Lung (tissue), 12 donors: ENCODE measurements around the gene ANO2. TPM values are rescaled to one million over a fixed set of nuclear protein-coding genes. Genes with fewer than 3 reads are reported as not detected.

Experiments used
- ATAC-seq: fragments of 200-7000 bp; cut with Tn5 transposase; one replicate; pipeline ENCODE4 v1.9.1; 2020; ENCODE audit warnings: moderate number of reproducible peaks; ENCODE audit not compliant: insufficient read depth, low FRiP score
- DNase-seq, 3 donors: peaks; one replicate each; pipeline ENCODE4 v3.0.0-alpha.2; 2013 to 2017
- H3K27ac ChIP-seq, 2 donors: one replicate each; pipeline ENCODE4 v1.5.1; 2013; ENCODE audit warnings: mild to moderate bottlenecking in 2 of 2, moderate library complexity in 2 of 2, control low read depth in 1 of 2, inconsistent platforms in 1 of 2, low read depth in 1 of 2, low read length in 1 of 2
- H3K27me3 ChIP-seq, 3 donors: one replicate each; pipeline ENCODE4 v1.5.1; 2013; ENCODE audit warnings: low read length in 2 of 3; ENCODE audit not compliant: control insufficient read depth in 3 of 3, insufficient read depth in 3 of 3
- H3K36me3 ChIP-seq, 4 donors: one replicate each; pipeline ENCODE4 v1.5.1; 2013; ENCODE audit warnings: low read length in 4 of 4, mild to moderate bottlenecking in 1 of 4, moderate library complexity in 1 of 4; ENCODE audit not compliant: control insufficient read depth in 4 of 4, insufficient read depth in 4 of 4
- H3K4me1 ChIP-seq, 5 donors: one replicate each; pipeline ENCODE4 v1.5.1; 2013; ENCODE audit warnings: low read length in 5 of 5, mild to moderate bottlenecking in 2 of 5, moderate library complexity in 1 of 5; ENCODE audit not compliant: control insufficient read depth in 5 of 5, insufficient read depth in 5 of 5
- H3K4me3 ChIP-seq: one replicate; pipeline ENCODE4 v1.5.1; 2013; ENCODE audit warnings: mild to moderate bottlenecking, control low read depth, moderate library complexity
- H3K9ac ChIP-seq, 2 donors: one replicate each; pipeline ENCODE4 v1.5.1; 2013; ENCODE audit warnings: low read length in 2 of 2, control low read depth in 1 of 2; ENCODE audit not compliant: insufficient read depth in 1 of 2
- H3K9me3 ChIP-seq, 4 donors: one replicate each; pipeline ENCODE4 v1.5.1; 2013; ENCODE audit warnings: low read length in 3 of 4, mild to moderate bottlenecking in 1 of 4, moderate library complexity in 1 of 4; ENCODE audit not compliant: control insufficient read depth in 4 of 4, insufficient read depth in 3 of 4
- WGBS, 2 donors: extraction: QIAGEN DNeasy Blood & Tissue Kit; methylation state at CpG; one replicate each; pipeline ENCODE4 v1.1.7; 2013; 5-methylcytosine and 5-hydroxymethylcytosine counted together
- polyA plus RNA-seq, 2 donors: library from polyadenylated mRNA; stranded (reverse); fragments of 200-250 nt; gene quantifications; one replicate each; pipeline ENCODE4 v1.2.1, GENCODE V29; 2013
- total RNA-seq, 2 donors: library from RNA; depleted of rRNA in 1 of 2; stranded (reverse); fragments of >200 nt in 1 of 2; gene quantifications; one replicate each; pipeline ENCODE4 v1.2.1, GENCODE V29; 2014 to 2021
- TF ChIP-seq, protein P1 (sequence below): IDR thresholded peaks from 2 replicates; pipeline ENCODE4 v1.5.1; 2012; ENCODE audit warnings: mild to moderate bottlenecking; ENCODE audit errors: control extremely low read depth, extremely low read depth
- donor health status: control.
- donor health status: control.
- donor health status: Bipolar disorder and iron deficiency.
- donor health status: healthy.
- donor health status: DM: yes; HTN: yes; CAD: no.

The ANO2 gene
- total and polyA plus RNA-seq, 4 donors = 5.9 to 11.3 (median 7.4) TPM

- H3K4me1 ChIP-seq = no peaks in the 10 kb centered on the region
- no peaks in the 10 kb centered on the region for H3K9me3 ChIP-seq
- no peak overlapping the region for H3K9ac ChIP-seq
- H3K4me3 ChIP-seq = no peak overlapping the region
- H3K27me3 ChIP-seq = no peaks in the 10 kb centered on the region
- ATAC-seq (no peak), DNase-seq (no peak)
- TF ChIP-seq, protein P1, sequence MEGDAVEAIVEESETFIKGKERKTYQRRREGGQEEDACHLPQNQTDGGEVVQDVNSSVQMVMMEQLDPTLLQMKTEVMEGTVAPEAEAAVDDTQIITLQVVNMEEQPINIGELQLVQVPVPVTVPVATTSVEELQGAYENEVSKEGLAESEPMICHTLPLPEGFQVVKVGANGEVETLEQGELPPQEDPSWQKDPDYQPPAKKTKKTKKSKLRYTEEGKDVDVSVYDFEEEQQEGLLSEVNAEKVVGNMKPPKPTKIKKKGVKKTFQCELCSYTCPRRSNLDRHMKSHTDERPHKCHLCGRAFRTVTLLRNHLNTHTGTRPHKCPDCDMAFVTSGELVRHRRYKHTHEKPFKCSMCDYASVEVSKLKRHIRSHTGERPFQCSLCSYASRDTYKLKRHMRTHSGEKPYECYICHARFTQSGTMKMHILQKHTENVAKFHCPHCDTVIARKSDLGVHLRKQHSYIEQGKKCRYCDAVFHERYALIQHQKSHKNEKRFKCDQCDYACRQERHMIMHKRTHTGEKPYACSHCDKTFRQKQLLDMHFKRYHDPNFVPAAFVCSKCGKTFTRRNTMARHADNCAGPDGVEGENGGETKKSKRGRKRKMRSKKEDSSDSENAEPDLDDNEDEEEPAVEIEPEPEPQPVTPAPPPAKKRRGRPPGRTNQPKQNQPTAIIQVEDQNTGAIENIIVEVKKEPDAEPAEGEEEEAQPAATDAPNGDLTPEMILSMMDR = no peak
- WGBS, 2 donors = 91 to 93% methylated on average over 8 of the region's 8 CpGs
- H3K27ac ChIP-seq = no peak overlapping the region
- H3K36me3 ChIP-seq = no peaks in the 10 kb centered on the region
Observed at GRCh38 chr12:5518584-5519365, 426.3 kb downstream of the ANO2 start.

DNA sequence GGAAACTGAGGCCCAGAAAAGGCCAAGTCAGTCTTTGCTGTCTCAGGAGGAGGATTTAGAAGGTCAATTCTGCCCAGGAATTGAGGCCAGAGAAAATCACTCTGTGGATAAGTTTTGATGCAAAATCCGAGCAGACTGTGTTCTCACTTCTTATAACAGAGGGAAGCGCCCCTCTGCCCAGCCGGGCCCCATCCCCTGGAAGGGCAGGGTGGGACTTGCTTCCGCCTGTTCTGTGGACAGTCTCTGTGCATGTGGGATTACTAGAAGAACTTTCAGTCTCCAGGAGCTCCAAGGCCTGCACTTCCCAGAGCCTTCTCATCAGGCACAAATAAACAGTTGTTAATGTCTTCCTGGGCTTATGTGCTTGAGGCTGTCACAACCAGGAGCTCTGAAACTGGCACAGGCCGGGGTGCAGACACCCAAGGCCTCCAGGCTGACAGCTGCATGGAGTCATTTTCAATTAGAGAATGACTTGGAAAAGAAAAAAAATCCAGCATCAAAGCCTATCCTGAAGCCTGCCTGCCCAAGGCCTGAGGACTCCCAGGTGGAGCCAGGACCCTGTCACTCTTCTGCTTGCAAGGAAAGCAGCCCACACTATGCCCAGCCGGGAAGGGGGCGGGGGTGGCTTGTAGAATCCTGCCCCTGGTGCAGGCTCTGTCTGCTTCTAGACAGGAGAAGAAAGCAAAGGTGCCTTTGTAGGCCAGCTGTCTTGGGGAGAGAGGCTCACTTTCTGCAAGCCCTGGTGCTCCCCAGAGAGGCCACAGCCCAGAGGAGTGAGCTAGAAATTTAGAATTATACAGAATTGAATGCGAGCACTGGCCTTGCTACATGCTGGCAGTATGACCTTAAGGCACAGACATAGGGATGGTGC, 428.5 kb downstream of the ANO2 start:
- DNase-seq (no peak), ATAC-seq (no peak)
- peaks cover 0 to 13% (median 0%) of the 10 kb centered on the region in 5 donors for H3K4me1 ChIP-seq
- TF ChIP-seq, protein P1 = no peak
- no peaks in the 10 kb centered on the region for H3K9me3 ChIP-seq
- WGBS, 2 donors = 93 to 95% methylated on average over 8 of the region's 8 CpGs
- H3K36me3 ChIP-seq = no peaks in the 10 kb centered on the region
- no peaks in the 10 kb centered on the region for H3K27me3 ChIP-seq
- no peak overlapping the region for H3K9ac ChIP-seq
- no peak overlapping the region for H3K4me3 ChIP-seq
- no peak overlapping the region for H3K27ac ChIP-seq

DNA sequence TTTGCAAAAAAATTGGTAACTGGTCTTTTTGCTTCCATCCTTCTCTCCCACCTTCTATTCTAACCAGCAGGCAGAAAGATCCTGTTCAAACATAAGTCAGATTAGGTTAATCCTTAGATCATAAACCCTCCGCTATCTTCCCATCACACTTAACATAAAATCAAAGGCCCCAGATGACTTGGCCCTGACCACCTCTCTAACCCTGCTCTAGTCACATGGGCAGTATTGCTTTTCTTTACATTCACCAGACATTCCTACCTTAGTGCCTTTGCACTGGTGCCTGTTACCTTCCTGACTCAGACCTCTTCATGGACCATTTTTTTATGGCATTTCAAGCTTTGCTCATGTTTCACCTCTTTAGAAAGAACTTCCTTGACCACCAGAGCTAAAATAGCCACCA, 429.6 kb downstream of the ANO2 start:
- ATAC-seq (no peak), DNase-seq (no peak)
- no peaks in the 10 kb centered on the region for H3K36me3 ChIP-seq
- no peaks in the 10 kb centered on the region for H3K9me3 ChIP-seq
- no peaks in the 10 kb centered on the region for H3K27me3 ChIP-seq
- no peak overlapping the region for H3K27ac ChIP-seq
- TF ChIP-seq, protein P1 = no peak
- no peak overlapping the region for H3K4me3 ChIP-seq
- WGBS, 2 donors = 96 to 100% methylated on average over 1 of the region's 1 CpG
- H3K9ac ChIP-seq = no peak overlapping the region
- H3K4me1 ChIP-seq = peaks cover 0 to 18% (median 0%) of the 10 kb centered on the region in 5 donors
